ENCODE results near the gene ATF6.

DNA sequence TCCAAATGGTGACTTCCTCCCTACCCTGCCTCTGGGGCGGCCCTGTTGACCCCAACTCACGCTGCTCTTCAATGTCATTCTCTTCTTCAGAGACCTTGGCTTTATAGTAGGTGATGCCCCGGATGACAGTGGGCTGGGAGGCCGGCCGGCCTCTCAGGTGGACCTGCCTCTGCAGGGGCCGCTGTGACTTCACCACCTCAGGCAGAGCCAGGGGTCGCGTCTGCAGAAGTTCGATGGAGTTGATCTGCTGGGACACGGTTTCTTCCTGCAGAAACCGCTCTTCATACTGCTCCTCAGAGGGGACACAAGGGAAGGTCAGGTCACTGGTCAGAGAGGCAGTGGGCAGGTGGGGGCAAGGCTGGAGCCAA is 233.9 kb downstream of the ATF6 start:
- TF ChIP-seq PAX5 (IDR thresholded peaks at IDR 0.05; ENCODE audit: insufficient read depth, low read length, severe bottlenecking) (no peak), POLR2A (IDR thresholded peaks at IDR 0.05; ENCODE audit: low read depth, low read length) (no peak), POLR2AphosphoS5 (IDR thresholded peaks at IDR 0.05; ENCODE audit: low read depth, low read length) (no peak), TAF1 (IDR thresholded peaks at IDR 0.05; ENCODE audit: low read depth, low read length) (no peak), SPI1 (IDR thresholded peaks at IDR 0.05; ENCODE audit: low read depth, low read length) (no peak), POU2F2 (IDR thresholded peaks at IDR 0.05; ENCODE audit: low read depth, low read length) (no peak)

Measured in GM12891 (cell line).